RWPE2 (cell line): Measurements from ENCODE around the gene ANKRD52.
"Not testable (repeated sequence)": the region's sequence is repeated elsewhere in the genome, so short reads cannot be mapped to it uniquely, and the experiment has no call there.

Source experiments
- ATAC-seq: fragments of 200-7000 bp; cut with Tn5 transposase; 3 replicates; pipeline ENCODE4 v1.9.1; 2021; ENCODE audit warnings: low read depth
- DNase-seq: peaks from one replicate; pipeline ENCODE4 v3.0.0-alpha.2; 2020; ENCODE audit warnings: low spot score
- H3K27ac ChIP-seq: fragments of 450-650 bp; 2 replicates; pipeline ENCODE4 v1.5.1; 2017; ENCODE audit warnings: mild to moderate bottlenecking; ENCODE audit not compliant: poor library complexity, severe bottlenecking
- H3K27me3 ChIP-seq: fragments of 250-450 bp; sonication (Bioruptor Pico); 2 replicates; pipeline ENCODE4 v1.5.1; 2021; ENCODE audit warnings: mild to moderate bottlenecking, moderate library complexity; ENCODE audit not compliant: insufficient read depth, poor library complexity, severe bottlenecking
- H3K36me3 ChIP-seq: fragments of 250-450 bp; sonication (Bioruptor Pico); 2 replicates; pipeline ENCODE4 v1.5.1; 2020; ENCODE audit warnings: low read depth, mild to moderate bottlenecking, moderate library complexity
- H3K4me1 ChIP-seq: fragments of 250-450 bp; sonication (Bioruptor Pico); 2 replicates; pipeline ENCODE4 v1.5.1; 2021; ENCODE audit warnings: mild to moderate bottlenecking, moderate library complexity; ENCODE audit not compliant: insufficient read depth, poor library complexity, severe bottlenecking
- H3K4me3 ChIP-seq: fragments of 250-450 bp; sonication (Bioruptor Pico); 2 replicates; pipeline ENCODE4 v1.5.1; 2021; ENCODE audit warnings: mild to moderate bottlenecking, moderate library complexity; ENCODE audit not compliant: severe bottlenecking
- H3K9me3 ChIP-seq: fragments of 250-450 bp; sonication (Bioruptor Pico); 2 replicates; pipeline ENCODE4 v1.5.1; 2021; ENCODE audit warnings: mild to moderate bottlenecking, moderate library complexity; ENCODE audit not compliant: severe bottlenecking
- CTCF ChIP-seq: fragments of 450-650 bp; IDR thresholded peaks from one replicate; pipeline ENCODE4 v1.5.1; 2017; ENCODE audit warnings: mild to moderate bottlenecking, moderate library complexity; ENCODE audit not compliant: poor library complexity, severe bottlenecking

Gene ANKRD52

GRCh38 chr12:56271031-56271430 lies 12.8 kb upstream of the ANKRD52 start:
- H3K4me3 ChIP-seq, result no peak overlapping the region
- no peaks in the 10 kb centered on the region for H3K27me3 ChIP-seq
- TF ChIP-seq CTCF, result peak; percentile 58
- ATAC-seq, result peak; percentile 40; the same call in 1 of the 3 replicates
- peaks cover 46% of the 10 kb centered on the region for H3K36me3 ChIP-seq
- no peaks in the 10 kb centered on the region for H3K4me1 ChIP-seq
- DNase-seq, result no peak
- no peaks in the 10 kb centered on the region for H3K9me3 ChIP-seq
- H3K27ac ChIP-seq, result no peak overlapping the region

- DNase-seq (no peak), ATAC-seq (no peak)
- Histone ChIP-seq H3K27ac (peak overlapping the region; percentile 46), H3K36me3 (peaks cover 14% of the 10 kb centered on the region), H3K27me3 (no peaks in the 10 kb centered on the region), H3K4me3 (peak overlapping the region; percentile 65), H3K9me3 (no peaks in the 10 kb centered on the region), H3K4me1 (peaks cover 4% of the 10 kb centered on the region)
- no peak for TF ChIP-seq CTCF
Observed at GRCh38 chr12:56267443-56268071, 9.4 kb upstream of the ANKRD52 start.

GRCh38 chr12:56266693-56267442 lies 8.7 kb upstream of the ANKRD52 start, which contains the start of gene COQ10A:
Gene COQ10A (plus strand): TSS chr12:56266942. CDS start chr12:56267119, 177 bp downstream.
- DNase-seq (peak; percentile 85), ATAC-seq (peak; percentile 83)
- Histone ChIP-seq H3K36me3 (peaks cover 14% of the 10 kb centered on the region), H3K4me1 (peaks cover 8% of the 10 kb centered on the region), H3K4me3 (peak within 1 kb of the TSS; percentile 65), H3K27me3 (no peaks in the 10 kb centered on the region), H3K9me3 (no peaks in the 10 kb centered on the region), H3K27ac (peak within 1 kb of the TSS; percentile 46)
- peak; percentile 69 for TF ChIP-seq CTCF

DNA sequence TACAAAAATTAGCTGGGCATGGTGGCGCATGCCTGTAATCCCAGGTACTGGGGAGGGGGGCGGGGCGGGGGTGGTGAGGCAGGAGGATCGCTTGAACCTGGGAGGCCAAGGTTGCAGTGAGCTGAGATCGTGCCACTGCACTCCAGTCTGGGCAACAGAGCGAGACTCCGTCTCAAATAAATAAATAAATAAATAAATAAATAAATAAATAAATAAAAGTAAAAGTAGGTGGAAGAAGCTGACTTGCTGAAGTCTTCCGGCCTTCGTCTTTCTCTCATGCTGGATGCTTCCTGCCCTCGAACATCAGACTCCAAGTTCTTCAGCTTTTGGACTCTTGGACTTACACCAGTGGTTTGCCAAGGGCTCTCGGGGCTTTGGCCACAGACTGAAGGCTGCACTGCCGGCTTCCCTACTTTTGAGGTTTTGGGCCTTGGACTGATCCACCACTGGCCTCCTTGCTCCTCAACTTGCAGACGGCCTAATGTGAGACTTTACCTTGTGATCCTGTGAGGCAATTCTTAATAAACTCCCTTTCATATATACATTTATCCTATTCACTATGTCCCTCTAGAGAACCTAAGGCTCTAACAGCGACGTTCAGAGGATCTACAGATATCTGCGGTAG lies 8.0 kb upstream of the ANKRD52 start:
- not testable (repeated sequence) for ATAC-seq, H3K27me3 ChIP-seq, H3K9me3 ChIP-seq, DNase-seq, H3K36me3 ChIP-seq
- Histone ChIP-seq H3K4me3 (peak overlapping the region; percentile 65), H3K4me1 (peaks cover 15% of the 10 kb centered on the region), H3K27ac (peak overlapping the region; percentile 46)

- not testable (repeated sequence) for H3K27ac ChIP-seq, H3K9me3 ChIP-seq, H3K36me3 ChIP-seq, H3K27me3 ChIP-seq, DNase-seq, H3K4me3 ChIP-seq, ATAC-seq
- peaks cover 19% of the 10 kb centered on the region for H3K4me1 ChIP-seq
Observed at GRCh38 chr12:56262955-56263354, 4.8 kb upstream of the ANKRD52 start.
